NAMALWA (cell line): ENCODE data around the gene DNER.

Experiments used
- DNase-seq: peaks from one replicate; pipeline ENCODE4 v3.0.0-alpha.2; 2015; ENCODE audit warnings: low spot score

The DNER gene

GRCh38 chr2:229669841-229670240 lies 44.5 kb downstream of the DNER start:
- DNase-seq: no peak

- no peak for DNase-seq
Measured at GRCh38 chr2:229666811-229667210, 47.5 kb downstream of the DNER start.

GRCh38 chr2:229665158-229665557 lies 49.2 kb downstream of the DNER start:
- no peak for DNase-seq

- DNase-seq: no peak
Measured at GRCh38 chr2:229661478-229661877, 52.9 kb downstream of the DNER start.

- DNase-seq: no peak
Measured at GRCh38 chr2:229660951-229661350, 53.4 kb downstream of the DNER start.

- DNase-seq: no peak
Measured at GRCh38 chr2:229660391-229660790, 54.0 kb downstream of the DNER start.

GRCh38 chr2:229658004-229658403 lies 56.4 kb downstream of the DNER start:
- no peak for DNase-seq

GRCh38 chr2:229654437-229654836 lies 59.9 kb downstream of the DNER start:
- DNase-seq: no peak

GRCh38 chr2:229653531-229653930 lies 60.8 kb downstream of the DNER start:
- no peak for DNase-seq

- DNase-seq: no peak
Measured at GRCh38 chr2:229652796-229653195, 61.6 kb downstream of the DNER start.

- no peak for DNase-seq
Measured at GRCh38 chr2:229650901-229651300, 63.5 kb downstream of the DNER start.

- DNase-seq: no peak
Measured at GRCh38 chr2:229650059-229650458, 64.3 kb downstream of the DNER start.

GRCh38 chr2:229646186-229646723 lies 68.1 kb downstream of the DNER start:
- no peak for DNase-seq

- no peak for DNase-seq
Measured at GRCh38 chr2:229642371-229642770, 72.0 kb downstream of the DNER start.

GRCh38 chr2:229641676-229642075 lies 72.7 kb downstream of the DNER start:
- DNase-seq: peak; percentile 10

- no peak for DNase-seq
Measured at GRCh38 chr2:229640636-229641035, 73.7 kb downstream of the DNER start.

- DNase-seq: no peak
Measured at GRCh38 chr2:229636571-229636970, 77.8 kb downstream of the DNER start.

- no peak for DNase-seq
Measured at GRCh38 chr2:229635371-229635680, 79.0 kb downstream of the DNER start.

- DNase-seq: no peak
Measured at GRCh38 chr2:229634601-229635370, 79.6 kb downstream of the DNER start.

GRCh38 chr2:229633556-229633955 lies 80.8 kb downstream of the DNER start:
- DNase-seq: no peak

- no peak for DNase-seq
Measured at GRCh38 chr2:229629039-229629438, 85.3 kb downstream of the DNER start.

GRCh38 chr2:229627728-229628127 lies 86.6 kb downstream of the DNER start:
- DNase-seq: no peak

GRCh38 chr2:229622495-229623355 lies 91.6 kb downstream of the DNER start:
- DNase-seq: no peak
